Ramos (cell line): ENCODE data around the gene LAMA1.

ENCODE experiments used
- in situ Hi-C: fragments of 300-500 bp; cut with MboI; formaldehyde crosslinking; loops from one replicate; pipeline ENCODE4 v1.14.3; 2022; ENCODE audit warnings: low sequenced_read_pairs; ENCODE audit not compliant: unreplicated experiment

LAMA1 gene

GRCh38 chr18:7059276-7059675 is 58.3 kb downstream of the LAMA1 start:
- in situ Hi-C loops, result no loop called here

DNA sequence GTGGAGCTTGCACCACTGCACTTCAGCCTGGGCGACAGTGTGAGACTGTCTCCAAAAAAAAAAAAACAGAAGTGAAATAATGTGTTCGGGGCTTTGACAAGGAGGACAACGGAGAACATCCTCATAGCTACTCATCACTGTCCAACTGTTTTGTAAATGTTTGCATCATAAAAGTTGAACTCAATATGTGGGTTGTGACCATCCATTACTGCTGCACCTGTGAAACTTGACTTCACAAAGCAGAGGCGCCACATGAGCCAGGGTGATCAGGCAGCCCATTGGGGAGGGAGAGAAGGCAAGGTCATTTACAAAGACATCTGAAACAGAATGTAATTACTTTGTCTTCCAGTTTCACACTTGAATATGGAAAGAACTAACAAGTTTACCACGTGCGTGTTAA is 61.6 kb downstream of the LAMA1 start:
- in situ Hi-C loops, result no loop called here

GRCh38 chr18:7049951-7050350 is 67.6 kb downstream of the LAMA1 start:
- in situ Hi-C loops, result loop anchor here (25.0 kb wide), 2 partner anchors 87 to 113 kb away; no protein-coding TSS in a partner anchor

DNA sequence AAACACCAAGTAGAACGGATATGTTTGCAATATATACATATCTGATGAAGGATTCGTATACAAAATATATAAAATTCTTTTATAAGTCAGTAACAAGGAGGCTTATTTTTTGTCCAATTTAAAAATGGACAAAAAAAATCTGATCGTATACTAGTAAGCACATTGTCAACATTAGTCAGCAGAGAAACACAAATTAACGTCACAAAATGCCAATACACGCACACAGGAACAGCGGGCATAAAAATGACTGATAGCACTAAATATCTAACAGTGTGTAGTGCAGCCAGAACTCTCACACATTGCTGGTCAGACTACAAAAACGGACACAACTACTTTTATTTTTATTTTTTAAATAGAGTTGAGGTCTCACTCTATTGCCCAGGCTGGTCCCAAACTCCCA is 69.5 kb downstream of the LAMA1 start:
- in situ Hi-C loops, result loop anchor here (25.0 kb wide), 2 partner anchors 89 to 111 kb away; no protein-coding TSS in a partner anchor

- in situ Hi-C loops, result loop anchor here (25.0 kb wide), 2 partner anchors 90 to 110 kb away; no protein-coding TSS in a partner anchor
Observed at GRCh38 chr18:7047336-7047735, 70.3 kb downstream of the LAMA1 start.

- in situ Hi-C loops, result loop anchor here (25.0 kb wide), 2 partner anchors 99 to 101 kb away; no protein-coding TSS in a partner anchor
Observed at GRCh38 chr18:7038330-7038851, 79.2 kb downstream of the LAMA1 start.

DNA sequence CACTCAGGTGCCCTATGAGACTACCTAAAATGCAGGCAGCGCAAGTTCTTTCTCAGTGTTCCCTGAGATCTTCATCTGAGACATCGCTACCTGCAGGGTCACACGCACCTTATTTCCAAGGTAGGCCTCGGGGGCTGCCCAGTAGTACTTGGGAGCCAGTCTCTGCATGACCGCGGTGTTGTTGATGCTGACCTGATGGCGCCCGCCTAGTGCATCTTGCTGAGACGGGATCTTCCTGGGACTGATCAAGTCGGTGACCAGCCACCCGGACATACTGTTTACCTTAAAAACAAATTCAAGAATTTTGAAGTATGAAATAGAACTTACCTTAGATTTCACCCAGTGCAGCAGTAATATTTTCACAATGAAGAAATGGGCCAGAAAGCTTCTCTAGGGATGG is 80.1 kb downstream of the LAMA1 start:
- in situ Hi-C loops, result loop anchor here (25.0 kb wide), 2 partner anchors 100 kb away; no protein-coding TSS in a partner anchor

DNA sequence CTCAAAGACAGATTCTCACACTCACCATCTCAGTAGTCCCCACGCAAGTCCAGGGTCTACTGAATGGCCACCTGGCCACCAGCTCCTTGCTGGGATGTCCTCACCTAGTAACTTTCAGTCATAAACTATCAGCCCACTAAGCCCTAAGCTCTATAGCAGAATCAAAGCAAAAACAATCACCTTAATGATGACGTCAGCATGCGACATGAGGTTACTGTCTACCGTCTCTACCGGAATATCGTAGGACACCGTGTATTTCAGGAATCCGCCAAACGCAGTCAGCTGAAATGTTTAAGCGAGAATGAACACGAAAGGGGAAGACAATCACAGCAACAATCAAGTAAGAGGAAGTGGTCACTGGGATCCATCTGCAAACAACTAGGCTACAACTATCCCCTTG is 81.8 kb downstream of the LAMA1 start:
- in situ Hi-C loops, result loop anchor here (25.0 kb wide), 2 partner anchors 99 to 101 kb away; no protein-coding TSS in a partner anchor

DNA sequence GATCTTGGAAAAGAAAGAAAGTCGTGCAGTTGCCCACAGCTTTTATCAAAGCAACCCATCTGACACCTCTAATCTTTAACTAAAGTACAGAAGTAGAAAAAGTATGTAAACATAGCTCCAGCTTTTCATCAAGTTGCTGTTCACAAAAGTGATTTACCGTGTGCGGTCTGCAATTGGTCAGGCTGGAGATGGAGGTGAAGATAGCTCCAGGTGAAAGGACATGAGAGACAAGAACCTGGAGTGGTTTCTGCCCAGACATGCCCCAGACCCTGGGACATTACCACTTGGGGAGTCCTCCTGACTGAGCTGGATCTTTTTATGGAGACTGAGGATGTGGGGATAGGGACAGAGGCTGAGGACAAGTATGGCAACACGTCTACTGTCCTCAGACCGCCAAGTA is 82.7 kb downstream of the LAMA1 start:
- in situ Hi-C loops, result loop anchor here (25.0 kb wide), 2 partner anchors 98 to 102 kb away; no protein-coding TSS in a partner anchor

DNA sequence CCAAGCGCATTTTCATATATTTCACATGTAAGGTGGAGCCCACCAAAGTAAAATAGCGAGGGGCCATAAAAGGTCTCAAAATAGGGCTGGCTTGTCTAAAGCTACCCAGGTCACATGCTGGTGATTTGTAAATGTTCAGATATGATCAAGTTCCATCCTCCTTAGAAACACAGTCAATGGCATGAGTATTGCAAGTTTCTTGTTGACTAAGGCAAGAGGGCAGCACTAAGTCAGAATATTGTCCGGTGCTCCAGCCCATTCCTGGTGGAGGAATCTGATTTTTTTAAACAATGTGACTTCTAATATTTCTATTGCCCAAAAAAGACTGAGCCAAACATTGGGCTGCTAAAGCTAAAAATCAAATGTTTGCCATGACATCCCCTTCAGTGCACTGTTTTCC is 85.1 kb downstream of the LAMA1 start:
- in situ Hi-C loops, result loop anchor here (25.0 kb wide), 2 partner anchors 95 to 105 kb away; no protein-coding TSS in a partner anchor

DNA sequence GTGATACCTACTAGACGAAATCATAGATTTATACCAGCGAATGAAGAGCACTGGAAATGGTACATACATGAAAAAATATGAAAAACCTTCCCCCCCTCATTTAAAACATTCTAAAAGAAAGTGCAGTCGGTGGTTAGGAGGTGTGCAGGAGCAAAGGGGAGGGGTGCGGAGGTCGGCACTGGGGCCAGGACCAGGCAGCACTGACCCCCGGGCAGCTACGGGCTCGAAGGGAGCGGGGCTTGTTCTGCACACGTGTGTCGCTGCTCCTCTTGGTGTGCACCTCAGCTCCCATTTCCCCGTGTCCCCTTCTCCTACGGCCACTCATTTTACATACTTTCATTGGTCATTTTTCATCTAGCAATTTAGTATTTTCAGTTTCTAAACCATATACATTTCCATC is 89.0 kb downstream of the LAMA1 start:
- in situ Hi-C loops, result loop anchor here (25.0 kb wide), 2 partner anchors 91 to 109 kb away; no protein-coding TSS in a partner anchor

GRCh38 chr18:7025194-7025593 is 92.4 kb downstream of the LAMA1 start:
- in situ Hi-C loops, result loop anchor here (25.0 kb wide), 2 partner anchors 88 to 112 kb away; no protein-coding TSS in a partner anchor

GRCh38 chr18:7023581-7023980 is 94.0 kb downstream of the LAMA1 start:
- in situ Hi-C loops, result no loop called here

DNA sequence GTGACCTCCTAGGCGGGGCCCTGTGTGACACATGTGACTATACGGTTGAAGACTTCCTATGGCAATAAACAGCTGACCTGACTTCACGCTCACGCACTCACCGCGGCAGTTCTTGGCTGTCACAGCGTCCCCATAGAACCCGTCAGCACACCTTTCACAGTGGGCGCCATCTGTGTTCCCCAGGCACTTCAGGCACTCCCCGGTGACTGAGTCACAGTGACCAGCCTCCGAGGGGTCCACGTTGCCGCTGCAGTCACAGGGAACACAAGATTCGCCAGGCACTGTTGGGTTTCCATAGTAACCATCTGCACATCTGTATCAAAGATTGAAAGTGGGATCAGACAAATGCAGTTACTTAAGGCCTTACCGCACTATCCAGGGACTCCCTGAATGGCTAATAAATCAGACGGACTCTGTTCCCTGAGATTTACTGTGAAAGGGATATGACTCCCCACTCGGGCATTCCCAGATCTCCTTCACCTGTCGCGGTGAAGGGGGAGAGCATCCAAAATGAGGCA is 94.5 kb downstream of the LAMA1 start:
- in situ Hi-C loops, result no loop called here

- in situ Hi-C loops, result no loop called here
Observed at GRCh38 chr18:7021994-7022840, 95.4 kb downstream of the LAMA1 start.

DNA sequence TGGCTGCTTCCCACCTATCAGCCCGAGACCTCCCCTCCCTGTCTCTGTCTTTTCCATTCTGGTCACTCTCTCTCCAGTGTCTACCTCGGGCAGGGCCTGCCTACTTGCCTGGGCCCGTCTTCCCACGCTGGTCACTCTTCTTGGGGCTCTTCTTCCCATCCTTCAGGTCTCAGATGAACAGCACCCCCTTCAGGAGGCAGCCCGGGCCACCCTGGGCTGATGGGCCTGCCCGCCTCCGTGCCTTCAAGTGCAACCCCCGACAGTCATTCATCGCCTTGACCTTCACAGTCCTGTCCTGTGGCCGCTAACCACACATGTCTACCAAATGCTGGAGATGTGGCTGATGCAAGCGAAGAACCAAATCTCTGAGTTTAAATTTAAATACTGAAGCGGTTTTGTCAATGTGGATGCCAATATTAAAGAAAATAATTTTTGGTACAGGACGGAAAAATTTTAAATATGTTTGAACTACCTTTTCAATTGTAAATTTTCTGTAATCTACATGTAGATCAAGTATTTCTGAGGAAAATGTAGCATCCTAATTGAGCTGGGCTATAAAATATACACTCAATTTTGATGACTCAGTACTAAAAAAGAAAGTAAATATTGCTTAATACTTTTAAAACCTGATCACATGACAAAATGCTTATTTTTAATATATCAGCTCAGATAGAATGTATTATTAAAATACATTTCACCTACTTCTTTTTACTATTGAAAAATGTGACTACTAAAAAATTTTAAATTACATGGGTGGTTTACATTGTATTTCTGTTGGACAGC is 96.4 kb downstream of the LAMA1 start:
- in situ Hi-C loops, result no loop called here

DNA sequence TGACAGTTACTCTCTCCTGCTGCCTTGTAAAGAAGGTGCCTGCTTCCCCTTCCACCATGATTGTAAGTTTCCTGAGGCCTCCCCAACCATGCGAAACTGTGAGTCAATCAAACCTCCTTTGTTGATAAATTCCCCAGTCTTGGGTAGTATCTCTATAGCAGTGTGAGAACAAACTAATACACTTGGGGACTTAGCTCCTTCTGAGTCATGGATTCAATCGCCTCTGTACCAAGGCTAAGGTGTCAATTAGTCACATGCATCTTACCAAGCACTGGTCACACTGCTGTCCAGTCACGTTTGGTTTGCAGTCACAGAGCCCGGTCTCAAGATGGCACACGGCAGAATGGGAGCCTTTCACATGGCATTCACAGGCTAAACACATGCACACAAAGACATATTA is 100.6 kb downstream of the LAMA1 start:
- in situ Hi-C loops, result no loop called here

DNA sequence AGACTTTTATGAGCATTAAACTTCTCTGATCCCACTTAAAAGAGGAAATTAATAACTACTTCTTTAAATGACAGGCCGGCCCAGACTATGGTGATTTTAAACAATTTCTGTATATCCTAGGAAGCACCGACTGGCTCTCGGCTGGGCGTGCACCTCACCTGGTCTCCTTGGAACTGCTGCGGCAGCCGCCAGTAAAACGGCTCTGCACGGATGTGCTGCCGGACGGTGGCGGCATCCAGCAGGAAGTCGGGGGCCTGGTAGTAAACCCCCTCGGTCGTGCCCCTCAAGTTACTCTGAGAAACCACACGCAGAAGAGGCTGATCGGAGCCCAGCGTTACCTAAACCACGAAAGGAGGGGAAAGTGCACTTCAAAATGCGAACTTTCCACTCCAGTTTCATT is 106.5 kb downstream of the LAMA1 start:
- in situ Hi-C loops, result no loop called here

GRCh38 chr18:7004009-7004408 is 113.6 kb downstream of the LAMA1 start:
- in situ Hi-C loops, result no loop called here

DNA sequence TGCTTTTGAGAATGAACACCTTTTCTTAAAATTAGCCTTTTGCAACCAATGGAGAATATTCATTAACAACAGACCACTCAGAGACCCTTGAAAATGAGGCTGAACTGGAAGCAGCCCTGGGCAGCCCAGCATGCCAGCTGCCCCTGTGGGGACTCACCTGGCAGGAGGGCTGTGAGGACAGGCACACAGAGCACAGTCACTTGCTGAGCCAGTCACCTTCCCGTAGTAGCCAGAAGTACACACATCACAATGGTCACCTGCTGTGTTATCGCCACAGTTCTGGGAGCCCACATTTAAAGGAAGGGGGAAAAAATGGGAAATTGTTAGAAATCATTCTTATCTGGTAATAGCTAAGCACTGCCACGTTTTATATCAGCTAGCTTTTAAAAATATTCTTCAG is 115.5 kb downstream of the LAMA1 start:
- in situ Hi-C loops, result no loop called here
